Skeletal muscle tissue (tissue), 4 donors: ENCODE results near the gene RPL10. TPM values are rescaled to one million over a fixed set of nuclear protein-coding genes. Genes with fewer than 3 reads are reported as not detected.

Experiments
- H3K27ac ChIP-seq: one replicate; pipeline ENCODE4 v1.7.0; 2013; ENCODE audit warnings: mild to moderate bottlenecking, low read depth, low read length, inconsistent platforms
- H3K27me3 ChIP-seq, 3 donors: one replicate each; pipeline ENCODE4 v1.7.0; 2013; ENCODE audit warnings: low read length in 3 of 3; ENCODE audit not compliant: control insufficient read depth in 3 of 3, insufficient read depth in 3 of 3
- H3K36me3 ChIP-seq, 3 donors: one replicate each; pipeline ENCODE4 v1.7.0; 2013; ENCODE audit warnings: low read length in 3 of 3; ENCODE audit not compliant: control insufficient read depth in 3 of 3, insufficient read depth in 3 of 3
- H3K4me1 ChIP-seq, 3 donors: one replicate each; pipeline ENCODE4 v1.7.0; 2013; ENCODE audit warnings: low read length in 3 of 3, mild to moderate bottlenecking in 3 of 3; ENCODE audit not compliant: control insufficient read depth in 3 of 3, insufficient read depth in 3 of 3
- H3K4me3 ChIP-seq, 3 donors: one replicate each; pipeline ENCODE4 v1.7.0; 2013; ENCODE audit warnings: low read length in 3 of 3
- H3K9ac ChIP-seq, 3 donors: one replicate each; pipeline ENCODE4 v1.7.0; 2013; ENCODE audit warnings: low read length in 3 of 3, mild to moderate bottlenecking in 3 of 3, moderate library complexity in 2 of 3, low read depth in 1 of 3
- H3K9me3 ChIP-seq, 3 donors: one replicate each; pipeline ENCODE4 v1.7.0; 2013; ENCODE audit warnings: low read length in 3 of 3; ENCODE audit not compliant: control insufficient read depth in 3 of 3
- total RNA-seq: library from RNA; depleted of rRNA; stranded (reverse); fragments of >200 nt; gene quantifications from one replicate; pipeline ENCODE4 v1.2.3, GENCODE V29; 2014
- donor health status: Osteomylitis.

RPL10 gene
- total RNA-seq, 1 donor from 2014 or later: 4,963 TPM

DNA sequence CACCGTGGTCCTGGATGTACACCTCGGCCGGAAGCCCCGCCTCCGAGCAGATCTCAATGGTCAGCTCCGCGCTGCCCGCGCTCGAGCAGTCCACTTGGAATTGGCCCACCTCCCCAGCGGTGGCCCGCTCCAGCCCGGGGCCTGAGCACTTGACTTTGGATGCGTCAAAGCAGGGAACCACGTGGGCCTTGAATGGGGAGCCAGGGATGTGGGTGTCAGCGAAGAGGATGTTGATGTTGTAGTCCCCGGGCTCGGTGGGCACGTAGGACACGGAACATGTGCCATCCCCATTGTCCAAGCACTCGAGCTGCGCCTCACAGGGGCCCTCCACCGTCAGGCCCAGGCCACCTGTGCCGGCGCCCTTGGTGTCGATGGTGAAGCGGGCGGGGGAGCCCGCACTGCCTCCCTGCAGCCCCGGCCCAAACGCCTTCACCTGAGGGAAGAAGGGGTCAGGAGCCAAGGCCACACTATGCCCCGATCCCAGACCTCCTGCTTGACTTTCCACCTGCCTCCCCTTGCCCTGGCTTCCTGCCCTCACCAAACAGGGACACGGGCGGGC is 37.9 kb upstream of the RPL10 start:
- Histone ChIP-seq H3K9ac (no peak overlapping the region), H3K36me3 (peaks cover 16 to 36% (median 27%) of the 10 kb centered on the region in 3 donors), H3K27ac (no peak overlapping the region), H3K9me3 (no peaks in the 10 kb centered on the region), H3K27me3 (no peaks in the 10 kb centered on the region), H3K4me1 (no peaks in the 10 kb centered on the region), H3K4me3 (no peak overlapping the region)

DNA sequence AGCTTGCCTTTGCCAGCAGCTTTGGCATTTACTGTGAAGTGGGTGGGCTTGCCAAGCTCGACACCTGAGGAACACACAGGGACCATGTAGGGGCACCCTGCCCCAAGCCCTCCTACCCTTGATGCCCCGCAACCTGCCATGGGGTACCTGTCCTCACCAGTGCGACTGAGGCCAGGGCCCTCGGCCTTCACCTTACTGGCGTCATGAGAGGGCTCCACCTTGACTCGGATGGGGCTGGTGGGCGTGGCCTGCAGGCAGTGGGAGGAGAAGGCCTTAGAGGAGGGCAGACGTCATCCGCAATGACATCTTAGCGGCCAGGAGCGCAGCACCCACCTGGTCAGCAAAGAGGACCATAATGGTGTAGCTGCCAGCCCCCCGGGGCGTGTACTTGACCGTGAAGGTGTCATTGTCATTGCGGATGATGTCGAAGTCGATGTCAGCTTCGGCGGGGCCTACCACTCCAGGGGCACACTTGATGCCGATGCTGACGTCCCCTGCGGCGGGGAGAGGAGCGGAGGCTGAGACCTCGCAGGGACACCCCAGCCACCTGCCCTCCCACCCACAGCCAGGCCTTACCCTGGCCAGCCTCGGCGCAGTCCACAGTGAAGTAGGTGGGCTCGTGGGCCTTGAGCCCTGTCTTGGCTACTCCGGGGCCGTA is 36.0 kb upstream of the RPL10 start:
- H3K9me3 ChIP-seq: no peaks in the 10 kb centered on the region
- no peak overlapping the region for H3K27ac ChIP-seq
- no peak overlapping the region for H3K9ac ChIP-seq
- peaks cover 8 to 15% (median 10%) of the 10 kb centered on the region in 3 donors for H3K4me1 ChIP-seq
- H3K4me3 ChIP-seq: no peak overlapping the region
- peaks cover 21 to 43% (median 30%) of the 10 kb centered on the region in 3 donors for H3K36me3 ChIP-seq
- H3K27me3 ChIP-seq: no peaks in the 10 kb centered on the region

DNA sequence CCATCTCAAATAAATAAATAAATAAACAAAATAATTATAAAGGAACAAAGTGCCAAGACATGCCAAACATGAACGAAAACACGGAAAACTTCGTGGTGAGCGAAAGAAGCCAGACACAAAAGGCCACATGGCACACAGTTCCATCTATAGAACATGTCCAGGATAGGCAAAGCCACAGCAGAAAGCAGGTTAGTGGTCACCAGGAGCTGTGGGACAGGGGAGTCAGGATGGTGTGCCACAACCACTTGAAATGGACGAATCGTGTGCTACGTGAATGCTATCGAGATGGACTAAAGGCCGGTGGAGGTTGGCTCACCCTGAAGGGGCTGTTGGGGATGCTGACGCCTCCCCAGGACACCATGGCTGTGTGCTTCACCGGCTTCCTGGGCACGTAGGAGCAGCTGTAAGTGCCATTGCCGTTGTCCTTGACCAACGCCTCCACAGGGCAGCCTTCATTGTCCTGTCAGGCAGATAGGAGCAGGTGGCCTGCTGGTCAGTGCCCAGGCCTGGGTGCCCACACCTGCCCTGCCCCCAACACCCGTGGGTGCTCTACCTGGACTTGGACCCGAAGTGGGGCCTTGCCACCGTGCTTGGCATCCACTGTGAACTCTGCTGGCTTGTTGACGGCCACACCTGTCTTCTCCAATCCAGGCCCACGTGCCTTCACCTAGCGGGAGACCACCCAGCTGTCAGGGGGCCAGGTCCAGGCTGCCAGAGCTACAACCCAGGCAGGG is 34.3 kb upstream of the RPL10 start:
- no peaks in the 10 kb centered on the region for H3K9me3 ChIP-seq
- no peak overlapping the region for H3K9ac ChIP-seq
- H3K36me3 ChIP-seq: peaks cover 23 to 35% (median 24%) of the 10 kb centered on the region in 3 donors
- peaks cover 10 to 28% (median 13%) of the 10 kb centered on the region in 3 donors for H3K4me1 ChIP-seq
- no peaks in the 10 kb centered on the region for H3K27me3 ChIP-seq
- H3K27ac ChIP-seq: no peak overlapping the region
- H3K4me3 ChIP-seq: no peak overlapping the region

- peaks cover 10 to 33% (median 16%) of the 10 kb centered on the region in 3 donors for H3K4me1 ChIP-seq
- H3K36me3 ChIP-seq: peaks cover 18 to 31% (median 21%) of the 10 kb centered on the region in 3 donors
- no peaks in the 10 kb centered on the region for H3K27me3 ChIP-seq
- H3K9me3 ChIP-seq: no peaks in the 10 kb centered on the region
- no peak overlapping the region for H3K27ac ChIP-seq
- no peak overlapping the region for H3K4me3 ChIP-seq
- H3K9ac ChIP-seq: no peak overlapping the region
Measured at GRCh38 chrX:154365052-154365600, 33.1 kb upstream of the RPL10 start.

- Histone ChIP-seq H3K9me3 (no peaks in the 10 kb centered on the region), H3K27ac (no peak overlapping the region), H3K4me3 (no peak overlapping the region), H3K36me3 (peaks cover 15 to 31% (median 20%) of the 10 kb centered on the region in 3 donors), H3K9ac (no peak overlapping the region), H3K4me1 (peaks cover 10 to 39% (median 19%) of the 10 kb centered on the region in 3 donors), H3K27me3 (no peaks in the 10 kb centered on the region)
Measured at GRCh38 chrX:154365997-154366665, 32.0 kb upstream of the RPL10 start.

DNA sequence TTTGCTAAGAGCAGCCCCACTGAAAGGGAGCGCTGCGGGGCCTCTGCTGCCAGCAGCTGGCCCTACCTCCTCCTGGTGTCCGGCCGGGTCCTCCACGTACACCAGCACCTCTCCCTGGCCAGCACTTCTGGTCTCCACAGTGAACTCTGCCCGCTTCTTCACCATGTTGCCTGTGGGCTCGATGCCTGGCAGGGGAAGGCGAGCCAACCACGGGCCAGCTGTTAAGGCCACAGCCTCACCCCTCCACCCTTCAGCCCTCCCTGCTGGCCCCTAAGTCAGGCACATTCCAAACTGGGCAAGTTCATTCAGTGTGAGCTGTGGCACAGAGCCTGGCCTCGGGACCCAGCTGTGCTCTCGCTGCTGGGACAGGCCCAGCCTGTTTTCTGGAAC is 31.5 kb upstream of the RPL10 start:
- no peaks in the 10 kb centered on the region for H3K27me3 ChIP-seq
- H3K27ac ChIP-seq: peak overlapping the region; percentile 58
- H3K9ac ChIP-seq: peak overlapping the region in 1 of 3 donors; percentile 14
- no peak overlapping the region for H3K4me3 ChIP-seq
- no peaks in the 10 kb centered on the region for H3K9me3 ChIP-seq
- H3K36me3 ChIP-seq: peaks cover 15 to 28% (median 18%) of the 10 kb centered on the region in 3 donors
- peaks cover 10 to 39% (median 19%) of the 10 kb centered on the region in 3 donors for H3K4me1 ChIP-seq

GRCh38 chrX:154367474-154368308 is 30.5 kb upstream of the RPL10 start:
- Histone ChIP-seq H3K27ac (peak overlapping the region; percentile 79), H3K9ac (peak overlapping the region in 1 of 3 donors; percentile 40), H3K36me3 (peaks cover 7 to 19% (median 15%) of the 10 kb centered on the region in 3 donors), H3K27me3 (no peaks in the 10 kb centered on the region), H3K4me1 (peaks cover 10 to 39% (median 19%) of the 10 kb centered on the region in 3 donors), H3K9me3 (no peaks in the 10 kb centered on the region), H3K4me3 (peak overlapping the region in 1 of 3 donors; percentile 13)

GRCh38 chrX:154368630-154369448 is 29.3 kb upstream of the RPL10 start:
- no peaks in the 10 kb centered on the region for H3K9me3 ChIP-seq
- H3K27ac ChIP-seq: peak overlapping the region; percentile 79
- H3K36me3 ChIP-seq: peaks cover 5 to 14% (median 13%) of the 10 kb centered on the region in 3 donors
- peaks cover 19 to 47% (median 27%) of the 10 kb centered on the region in 3 donors for H3K4me1 ChIP-seq
- H3K4me3 ChIP-seq: peak overlapping the region; percentile 45 to 60 (median 49)
- H3K27me3 ChIP-seq: no peaks in the 10 kb centered on the region
- peak overlapping the region; percentile 43 to 74 (median 59) for H3K9ac ChIP-seq
